Activated CD4-positive, alpha-beta T cell treated with anti-CD3 and anti-CD28 coated beads, Interleukin-2, amount 10 ng/mL, durations not matched to agents 24 days and 14 days (primary cell): ENCODE measurements around the gene PARD6G. TPM values are rescaled to one million over a fixed set of nuclear protein-coding genes. Genes with fewer than 3 reads are reported as not detected.

ENCODE experiments used
- DNase-seq: peaks from one replicate; pipeline ENCODE4 v3.0.0; 2022
- H3K27ac Mint-ChIP-seq: one replicate; pipeline ENCODE4 v1.8.0; 2022; ENCODE audit warnings: mild to moderate bottlenecking, mixed read lengths
- H3K27me3 Mint-ChIP-seq: one replicate; pipeline ENCODE4 v1.8.0; 2022; ENCODE audit warnings: mixed read lengths
- H3K36me3 Mint-ChIP-seq: one replicate; pipeline ENCODE4 v1.8.0; 2022; ENCODE audit warnings: low read depth, mild to moderate bottlenecking, mixed read lengths
- H3K4me1 Mint-ChIP-seq: one replicate; pipeline ENCODE4 v1.8.0; 2021; ENCODE audit warnings: mixed read lengths
- H3K4me3 Mint-ChIP-seq: one replicate; pipeline ENCODE4 v1.8.0; 2022; ENCODE audit warnings: mild to moderate bottlenecking, moderate library complexity, mixed read lengths
- H3K9me3 Mint-ChIP-seq: one replicate; pipeline ENCODE4 v1.8.0; 2021; ENCODE audit warnings: mixed read lengths
- intact Hi-C: fragments of 100-400 bp; cut with micrococcal nuclease; formaldehyde crosslinking; loops from one replicate; pipeline ENCODE4 v1.15.1; 2023
- total RNA-seq: library from RNA; stranded (reverse); gene quantifications from 2 replicates; pipeline ENCODE4 v1.2.3, GENCODE V29; 2022

PARD6G gene
- total RNA-seq, 1 donor from 2014 or later = 0.40 TPM

DNA sequence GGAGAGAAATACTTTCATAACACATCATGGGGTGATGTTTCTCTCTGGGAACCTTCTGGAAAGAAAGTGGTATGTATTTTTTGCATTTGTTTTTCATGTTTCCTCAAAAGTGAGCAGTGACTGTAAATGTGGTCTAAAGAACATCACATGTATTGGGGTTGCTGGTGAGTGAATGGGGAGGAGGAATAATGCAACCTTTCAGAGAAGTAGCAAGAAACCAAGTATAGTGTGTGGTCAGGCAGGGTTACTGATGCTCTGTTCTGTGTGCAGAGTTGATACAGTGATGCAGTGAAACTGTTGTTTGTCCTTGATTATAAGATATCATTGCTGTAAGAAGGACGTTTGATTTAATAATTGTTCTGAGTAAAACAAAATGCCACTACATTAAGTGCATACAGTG, 114.2 kb downstream of the PARD6G start:
- H3K36me3 Mint-ChIP-seq = peaks cover 53% of the 10 kb centered on the region
- no peak overlapping the region for H3K4me3 Mint-ChIP-seq
- peak overlapping the region; percentile 56 for H3K27ac Mint-ChIP-seq
- H3K4me1 Mint-ChIP-seq = peaks cover 26% of the 10 kb centered on the region
- no peak for DNase-seq
- H3K9me3 Mint-ChIP-seq = no peaks in the 10 kb centered on the region
- H3K27me3 Mint-ChIP-seq = no peaks in the 10 kb centered on the region
- intact Hi-C loops = no loop called here

- Mint-ChIP-seq H3K4me3 (peak overlapping the region; percentile 45), H3K9me3 (no peaks in the 10 kb centered on the region), H3K27ac (peak overlapping the region; percentile 82), H3K36me3 (peaks cover 55% of the 10 kb centered on the region), H3K4me1 (peaks cover 29% of the 10 kb centered on the region), H3K27me3 (no peaks in the 10 kb centered on the region)
- intact Hi-C loops = no loop called here
- no peak for DNase-seq
These were observed 115.0 kb downstream of the PARD6G start for GRCh38 chr18:80132180-80132812.

DNA sequence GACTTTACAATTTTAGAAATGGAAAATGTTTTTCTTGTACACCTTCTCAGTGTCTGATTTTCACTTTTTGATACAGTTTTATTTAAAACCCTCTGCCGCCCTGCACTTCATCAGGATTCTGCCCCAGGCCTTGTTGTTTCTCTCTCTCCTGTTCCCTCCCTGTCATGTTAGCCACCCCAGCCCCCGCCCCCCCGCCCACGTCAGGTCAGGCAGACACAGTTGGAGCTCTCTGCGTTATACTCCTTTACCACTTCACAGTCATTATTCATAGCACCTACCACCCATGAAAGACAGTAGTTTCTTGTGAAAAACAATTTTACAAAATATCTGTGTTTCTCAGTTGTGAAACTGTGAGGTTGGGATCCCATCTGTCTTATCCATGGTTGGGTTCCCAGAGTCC, 116.8 kb downstream of the PARD6G start:
- intact Hi-C loops = no loop called here
- Mint-ChIP-seq H3K27me3 (no peaks in the 10 kb centered on the region), H3K4me1 (peaks cover 37% of the 10 kb centered on the region), H3K27ac (peak overlapping the region; percentile 70), H3K36me3 (peaks cover 48% of the 10 kb centered on the region), H3K9me3 (no peaks in the 10 kb centered on the region), H3K4me3 (no peak overlapping the region)
- DNase-seq = no peak

- H3K4me3 Mint-ChIP-seq = no peak overlapping the region
These were observed 117.5 kb downstream of the PARD6G start for GRCh38 chr18:80129672-80130367.

GRCh38 chr18:80127635-80128034, 119.7 kb downstream of the PARD6G start:
- no peak for DNase-seq
- Mint-ChIP-seq H3K4me1 (peaks cover 30% of the 10 kb centered on the region), H3K9me3 (no peaks in the 10 kb centered on the region), H3K27ac (no peak overlapping the region), H3K27me3 (no peaks in the 10 kb centered on the region), H3K4me3 (no peak overlapping the region), H3K36me3 (peaks cover 36% of the 10 kb centered on the region)
- intact Hi-C loops = no loop called here

More at GRCh38 chr18:80129672-80130367, 117.5 kb downstream of the PARD6G start:
- H3K36me3 Mint-ChIP-seq = peaks cover 46% of the 10 kb centered on the region
- DNase-seq = no peak
- H3K9me3 Mint-ChIP-seq = no peaks in the 10 kb centered on the region
- H3K27ac Mint-ChIP-seq = peak overlapping the region; percentile 19
- no peaks in the 10 kb centered on the region for H3K27me3 Mint-ChIP-seq
- peaks cover 37% of the 10 kb centered on the region for H3K4me1 Mint-ChIP-seq
- intact Hi-C loops = no loop called here

DNA sequence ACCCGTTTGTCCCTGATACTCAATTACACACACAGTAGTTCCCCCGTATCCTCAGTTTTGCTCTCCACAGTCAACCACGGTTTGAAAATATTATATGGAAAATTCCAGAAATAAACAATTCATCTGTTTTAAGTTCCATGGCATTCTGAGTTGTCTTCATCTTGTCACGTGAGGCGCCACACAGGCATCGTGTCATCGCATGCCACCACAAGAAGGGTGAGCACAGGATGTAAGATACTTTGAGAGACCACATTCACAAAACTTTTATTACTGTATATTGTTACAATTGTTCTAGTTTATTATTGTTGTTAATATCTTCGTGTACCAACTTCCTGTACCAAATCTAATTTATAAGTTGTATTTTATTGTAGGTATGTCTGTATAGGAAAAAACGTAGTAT, 120.5 kb downstream of the PARD6G start:
- H3K4me1 Mint-ChIP-seq = peaks cover 23% of the 10 kb centered on the region
- H3K4me3 Mint-ChIP-seq = no peak overlapping the region
- peaks cover 37% of the 10 kb centered on the region for H3K36me3 Mint-ChIP-seq
- DNase-seq = no peak
- no peaks in the 10 kb centered on the region for H3K27me3 Mint-ChIP-seq
- intact Hi-C loops = no loop called here
- no peak overlapping the region for H3K27ac Mint-ChIP-seq
- H3K9me3 Mint-ChIP-seq = no peaks in the 10 kb centered on the region

GRCh38 chr18:80124131-80124530, 123.2 kb downstream of the PARD6G start:
- H3K27me3 Mint-ChIP-seq = no peaks in the 10 kb centered on the region
- H3K36me3 Mint-ChIP-seq = peaks cover 41% of the 10 kb centered on the region
- peaks cover 15% of the 10 kb centered on the region for H3K4me1 Mint-ChIP-seq
- H3K4me3 Mint-ChIP-seq = no peak overlapping the region
- intact Hi-C loops = no loop called here
- H3K9me3 Mint-ChIP-seq = no peaks in the 10 kb centered on the region
- no peak for DNase-seq
- H3K27ac Mint-ChIP-seq = no peak overlapping the region

GRCh38 chr18:80120932-80121331, 126.4 kb downstream of the PARD6G start:
- no peaks in the 10 kb centered on the region for H3K27me3 Mint-ChIP-seq
- no peak overlapping the region for H3K27ac Mint-ChIP-seq
- H3K9me3 Mint-ChIP-seq = no peaks in the 10 kb centered on the region
- H3K36me3 Mint-ChIP-seq = peaks cover 38% of the 10 kb centered on the region
- H3K4me1 Mint-ChIP-seq = peaks cover 7% of the 10 kb centered on the region
- no peak for DNase-seq
- intact Hi-C loops = no loop called here
- no peak overlapping the region for H3K4me3 Mint-ChIP-seq

- no peaks in the 10 kb centered on the region for H3K9me3 Mint-ChIP-seq
- no peak overlapping the region for H3K4me3 Mint-ChIP-seq
- no peaks in the 10 kb centered on the region for H3K27me3 Mint-ChIP-seq
- H3K4me1 Mint-ChIP-seq = peaks cover 13% of the 10 kb centered on the region
- no peak for DNase-seq
- intact Hi-C loops = no loop called here
- no peak overlapping the region for H3K27ac Mint-ChIP-seq
- H3K36me3 Mint-ChIP-seq = peaks cover 36% of the 10 kb centered on the region
These were observed 128.2 kb downstream of the PARD6G start for GRCh38 chr18:80119111-80119510.

GRCh38 chr18:80115035-80115434, 132.3 kb downstream of the PARD6G start:
- no peaks in the 10 kb centered on the region for H3K27me3 Mint-ChIP-seq
- H3K4me1 Mint-ChIP-seq = peaks cover 27% of the 10 kb centered on the region
- peaks cover 35% of the 10 kb centered on the region for H3K36me3 Mint-ChIP-seq
- H3K9me3 Mint-ChIP-seq = no peaks in the 10 kb centered on the region
- H3K4me3 Mint-ChIP-seq = no peak overlapping the region
- no peak for DNase-seq
- intact Hi-C loops = no loop called here
- H3K27ac Mint-ChIP-seq = no peak overlapping the region

DNA sequence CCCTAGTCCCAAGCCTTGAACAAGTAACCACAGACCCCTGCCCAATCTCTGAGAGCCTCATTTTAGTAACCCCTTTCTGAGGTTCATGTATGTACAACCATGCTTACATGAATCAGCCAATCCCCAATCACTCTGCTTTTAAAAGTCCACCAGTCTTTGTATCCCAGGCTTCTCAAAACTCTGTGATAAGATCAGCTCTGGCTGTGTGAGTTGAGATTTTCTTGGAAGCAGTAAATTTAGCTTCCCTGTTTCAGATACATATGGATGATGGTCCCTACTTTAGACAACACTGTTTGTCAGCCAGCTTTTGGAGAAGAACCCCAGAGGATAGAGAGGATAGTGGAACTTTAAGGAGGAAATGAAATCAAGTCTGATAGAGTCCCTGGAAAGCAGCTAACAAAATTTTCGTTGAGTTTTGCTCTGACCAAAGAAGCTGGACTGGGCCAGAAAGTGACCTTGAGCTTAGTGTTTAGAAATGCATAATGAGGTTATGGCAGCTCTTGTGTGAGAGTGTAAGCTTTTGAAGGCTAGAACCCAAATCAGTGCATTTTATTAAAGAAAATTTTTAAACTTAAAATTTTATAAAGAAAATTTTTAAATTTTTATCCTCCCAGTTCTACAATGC, 134.6 kb downstream of the PARD6G start:
- Mint-ChIP-seq H3K4me1 (peaks cover 30% of the 10 kb centered on the region), H3K36me3 (peaks cover 23% of the 10 kb centered on the region), H3K27ac (no peak overlapping the region), H3K9me3 (no peaks in the 10 kb centered on the region), H3K4me3 (no peak overlapping the region), H3K27me3 (no peaks in the 10 kb centered on the region)
- no peak for DNase-seq
- intact Hi-C loops = no loop called here

- Mint-ChIP-seq H3K27ac (peak overlapping the region; percentile 88), H3K4me1 (peaks cover 28% of the 10 kb centered on the region), H3K36me3 (peaks cover 19% of the 10 kb centered on the region), H3K9me3 (no peaks in the 10 kb centered on the region), H3K27me3 (no peaks in the 10 kb centered on the region), H3K4me3 (peak overlapping the region; percentile 85)
- intact Hi-C loops = loop anchor here (1.0 to 5.0 kb wide), 4 partner anchors 38 to 1042 kb away; partner anchors contain the start of genes ATP9B, CTDP1 and TXNL4A
- DNase-seq = peak; percentile 86
These were observed 137.6 kb downstream of the PARD6G start for GRCh38 chr18:80109676-80110078.

- peak; percentile 96 for DNase-seq
- Mint-ChIP-seq H3K27ac (peak within 1 kb of the TSS; percentile 88), H3K9me3 (no peaks in the 10 kb centered on the region), H3K27me3 (no peaks in the 10 kb centered on the region), H3K36me3 (peaks cover 17% of the 10 kb centered on the region), H3K4me1 (peaks cover 24% of the 10 kb centered on the region), H3K4me3 (peak within 1 kb of the TSS; percentile 85)
- intact Hi-C loops = loop anchor here (1.0 to 5.0 kb wide), 5 partner anchors 38 to 1042 kb away; partner anchors contain the start of genes ATP9B, CTDP1, RBFA and TXNL4A
These were observed 138.3 kb downstream of the PARD6G start, which contains the start of gene ADNP2 for GRCh38 chr18:80108739-80109675. TSS of gene ADNP2 (plus strand) at chr18:80109262. CDS start at chr18:80117543, 8,281 bp downstream.
